ENCODE results near the gene SLC1A2.

DNA sequence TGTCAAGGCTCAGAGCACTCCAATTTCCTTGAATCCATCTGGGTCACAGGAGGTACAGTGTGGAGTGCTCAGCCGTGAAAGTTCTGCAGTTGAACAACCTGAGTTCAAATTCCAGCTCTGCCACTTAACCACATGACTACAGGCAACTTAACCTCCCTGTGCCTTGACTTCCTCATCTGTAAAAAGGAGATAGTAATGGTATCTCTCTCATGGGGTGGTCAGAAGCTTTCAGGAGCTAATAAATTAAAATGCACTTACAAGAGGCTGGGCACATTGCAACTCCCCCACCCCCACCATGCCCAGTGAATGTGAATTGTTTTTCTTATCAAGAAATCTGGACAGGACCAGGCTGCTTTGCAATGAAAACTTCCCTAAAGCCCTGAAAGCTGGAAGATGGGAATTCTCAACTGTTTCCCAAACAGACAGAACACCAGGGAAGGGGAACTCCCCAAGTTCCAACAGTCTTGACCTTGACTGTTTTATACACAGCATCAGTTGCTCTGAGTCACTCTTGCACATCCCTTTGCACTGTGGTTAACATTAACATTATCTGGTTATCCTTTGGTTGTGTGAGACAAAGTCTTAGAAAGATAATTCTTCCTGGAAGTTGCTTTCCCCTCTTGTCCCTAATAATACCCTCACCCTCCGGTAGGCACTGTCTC lies 137.0 kb downstream of the SLC1A2 start:
- TF ChIP-seq TARDBP (IDR thresholded peaks at IDR 0.05): no peak
- TF ChIP-seq LEF1 (IDR thresholded peaks at IDR 0.05; ENCODE audit: borderline replicate concordance): no peak
- no peak for TF ChIP-seq ARNT (IDR thresholded peaks at IDR 0.05)
- TF ChIP-seq L3MBTL2 (conservative IDR thresholded peaks at IDR 0.05): no peak
- TF ChIP-seq, protein P1, sequence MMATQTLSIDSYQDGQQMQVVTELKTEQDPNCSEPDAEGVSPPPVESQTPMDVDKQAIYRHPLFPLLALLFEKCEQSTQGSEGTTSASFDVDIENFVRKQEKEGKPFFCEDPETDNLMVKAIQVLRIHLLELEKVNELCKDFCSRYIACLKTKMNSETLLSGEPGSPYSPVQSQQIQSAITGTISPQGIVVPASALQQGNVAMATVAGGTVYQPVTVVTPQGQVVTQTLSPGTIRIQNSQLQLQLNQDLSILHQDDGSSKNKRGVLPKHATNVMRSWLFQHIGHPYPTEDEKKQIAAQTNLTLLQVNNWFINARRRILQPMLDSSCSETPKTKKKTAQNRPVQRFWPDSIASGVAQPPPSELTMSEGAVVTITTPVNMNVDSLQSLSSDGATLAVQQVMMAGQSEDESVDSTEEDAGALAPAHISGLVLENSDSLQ (IDR thresholded peaks at IDR 0.05): no peak

Data from HEK293T (cell line).